GM23248 (cell line): Measurements from ENCODE around the gene CARS1.

Experiments used
- EZH2 ChIP-seq: fragments of 200-600 bp; sonication (generic); IDR thresholded peaks from 2 replicates; pipeline ENCODE4 v1.6.1; 2018; ENCODE audit warnings: antibody characterized with exemption, mild to moderate bottlenecking; ENCODE audit not compliant: insufficient read depth, poor library complexity, severe bottlenecking
- EZH2phosphoT487 ChIP-seq: fragments of 200-600 bp; sonication (generic); IDR thresholded peaks from 2 replicates; pipeline ENCODE4 v1.6.1; 2018; ENCODE audit warnings: antibody characterized with exemption, moderate library complexity, mild to moderate bottlenecking, low read depth; ENCODE audit not compliant: insufficient read depth

GRCh38 chr11:3055891-3056290 is 1.3 kb downstream of the CARS1 start:
- TF ChIP-seq EZH2, result no peak
- no peak for TF ChIP-seq EZH2phosphoT487
